Thoracic aorta (tissue), 2 donors: ENCODE measurements around the gene KLHL3. TPM values are rescaled to one million over a fixed set of nuclear protein-coding genes. Genes with fewer than 3 reads are reported as not detected.

Experiments used
- ATAC-seq: fragments of 150-250 bp; one replicate; pipeline ENCODE4 v1.8.0; 2017; ENCODE audit warnings: low read depth; ENCODE audit not compliant: insufficient number of reproducible peaks, low FRiP score
- DNase-seq: peaks from one replicate; pipeline ENCODE4 v3.0.0-alpha.2; 2020; ENCODE audit warnings: low spot score
- H3K27ac ChIP-seq, 2 donors: fragments of 200-600 bp; sonication (generic); 1 replicate in 1 of 2; 2 replicates in 1 of 2; pipeline ENCODE4 v1.5.1; 2016; ENCODE audit warnings: mild to moderate bottlenecking in 2 of 2, moderate library complexity in 2 of 2
- H3K27me3 ChIP-seq: fragments of 200-600 bp; sonication (generic); replicated peaks from 2 replicates; pipeline ENCODE4 v1.6.0; 2016; ENCODE audit warnings: mild to moderate bottlenecking; ENCODE audit not compliant: insufficient read depth
- H3K36me3 ChIP-seq: fragments of 200-600 bp; sonication (generic); one replicate; pipeline ENCODE4 v1.5.1; 2016
- H3K4me1 ChIP-seq, 2 donors: fragments of 200-600 bp; sonication (generic); 1 replicate in 1 of 2; 2 replicates in 1 of 2; pipeline versions ENCODE4 v1.5.1 to v1.6.0; 2016; ENCODE audit warnings: low read depth in 2 of 2, mild to moderate bottlenecking in 1 of 2; ENCODE audit not compliant: control insufficient read depth in 1 of 2
- H3K4me3 ChIP-seq: fragments of 200-600 bp; sonication (generic); 2 replicates; pipeline ENCODE4 v1.5.1; 2016; ENCODE audit warnings: mild to moderate bottlenecking
- H3K9me3 ChIP-seq: fragments of 200-600 bp; sonication (generic); 2 replicates; pipeline ENCODE4 v1.5.1; 2016
- CTCF ChIP-seq: fragments of 200-600 bp; sonication (generic); IDR thresholded peaks from one replicate; pipeline ENCODE4 v1.5.1; 2019; ENCODE audit warnings: antibody characterized with exemption
- total RNA-seq, 2 donors: library from RNA; depleted of rRNA; stranded (reverse); fragments of >200 nt; gene quantifications; one replicate each; pipeline versions ENCODE4 v1.1.0 to v1.2.3, GENCODE V29; 2016

The KLHL3 gene
- total RNA-seq, 2 donors from 2014 or later: 9.1 to 12.8 TPM

GRCh38 chr5:137619191-137619870, 116.6 kb downstream of the KLHL3 start:
- DNase-seq (peak; percentile 40), ATAC-seq (peak; percentile 31)
- H3K27ac ChIP-seq: peak overlapping the region; percentile 92 to 96
- H3K4me3 ChIP-seq: peak overlapping the region; percentile 17
- no peak for TF ChIP-seq CTCF
- H3K9me3 ChIP-seq: no peaks in the 10 kb centered on the region
- peaks cover 22 to 57% of the 10 kb centered on the region in 2 donors for H3K4me1 ChIP-seq
- H3K36me3 ChIP-seq: no peaks in the 10 kb centered on the region
- no peaks in the 10 kb centered on the region for H3K27me3 ChIP-seq

- Histone ChIP-seq H3K36me3 (no peaks in the 10 kb centered on the region), H3K4me1 (peaks cover 18 to 49% of the 10 kb centered on the region in 2 donors), H3K27me3 (no peaks in the 10 kb centered on the region), H3K4me3 (no peak overlapping the region), H3K27ac (peak overlapping the region; percentile 4 to 96), H3K9me3 (no peaks in the 10 kb centered on the region)
- no peak for ATAC-seq
- DNase-seq: no peak
- no peak for TF ChIP-seq CTCF
Observed at GRCh38 chr5:137618476-137618875, 117.4 kb downstream of the KLHL3 start.

- Histone ChIP-seq H3K4me3 (no peak overlapping the region), H3K36me3 (no peaks in the 10 kb centered on the region), H3K4me1 (peaks cover 13 to 40% of the 10 kb centered on the region in 2 donors), H3K9me3 (no peaks in the 10 kb centered on the region), H3K27me3 (no peaks in the 10 kb centered on the region), H3K27ac (no peak overlapping the region)
- no peak for ATAC-seq
- no peak for DNase-seq
- no peak for TF ChIP-seq CTCF
Observed at GRCh38 chr5:137617528-137618205, 118.2 kb downstream of the KLHL3 start.

- H3K9me3 ChIP-seq: no peaks in the 10 kb centered on the region
- no peaks in the 10 kb centered on the region for H3K36me3 ChIP-seq
- DNase-seq (no peak), ATAC-seq (no peak)
- no peak overlapping the region for H3K4me3 ChIP-seq
- no peaks in the 10 kb centered on the region for H3K27me3 ChIP-seq
- H3K27ac ChIP-seq: no peak overlapping the region
- H3K4me1 ChIP-seq: peaks cover 5 to 24% of the 10 kb centered on the region in 2 donors
- no peak for TF ChIP-seq CTCF
Observed at GRCh38 chr5:137616046-137616445, 119.8 kb downstream of the KLHL3 start.

GRCh38 chr5:137615171-137615775, 120.6 kb downstream of the KLHL3 start:
- no peaks in the 10 kb centered on the region for H3K9me3 ChIP-seq
- no peak for TF ChIP-seq CTCF
- no peaks in the 10 kb centered on the region for H3K36me3 ChIP-seq
- H3K27me3 ChIP-seq: no peaks in the 10 kb centered on the region
- H3K4me3 ChIP-seq: no peak overlapping the region
- DNase-seq: no peak
- ATAC-seq: no peak
- H3K4me1 ChIP-seq: peaks cover 4 to 17% of the 10 kb centered on the region in 2 donors
- H3K27ac ChIP-seq: no peak overlapping the region
